RWPE2 (cell line): Measurements from ENCODE around the gene PHEX.

Experiments
- ATAC-seq: fragments of 200-7000 bp; cut with Tn5 transposase; 3 replicates; pipeline ENCODE4 v1.9.1; 2021; ENCODE audit warnings: low read depth
- DNase-seq: peaks from one replicate; pipeline ENCODE4 v3.0.0-alpha.2; 2020; ENCODE audit warnings: low spot score
- H3K27ac ChIP-seq: fragments of 450-650 bp; 2 replicates; pipeline ENCODE4 v1.5.1; 2017; ENCODE audit warnings: mild to moderate bottlenecking; ENCODE audit not compliant: poor library complexity, severe bottlenecking
- H3K27me3 ChIP-seq: fragments of 250-450 bp; sonication (Bioruptor Pico); 2 replicates; pipeline ENCODE4 v1.5.1; 2021; ENCODE audit warnings: mild to moderate bottlenecking, moderate library complexity; ENCODE audit not compliant: insufficient read depth, poor library complexity, severe bottlenecking
- H3K36me3 ChIP-seq: fragments of 250-450 bp; sonication (Bioruptor Pico); 2 replicates; pipeline ENCODE4 v1.5.1; 2020; ENCODE audit warnings: low read depth, mild to moderate bottlenecking, moderate library complexity
- H3K4me1 ChIP-seq: fragments of 250-450 bp; sonication (Bioruptor Pico); 2 replicates; pipeline ENCODE4 v1.5.1; 2021; ENCODE audit warnings: mild to moderate bottlenecking, moderate library complexity; ENCODE audit not compliant: insufficient read depth, poor library complexity, severe bottlenecking
- H3K4me3 ChIP-seq: fragments of 250-450 bp; sonication (Bioruptor Pico); 2 replicates; pipeline ENCODE4 v1.5.1; 2021; ENCODE audit warnings: mild to moderate bottlenecking, moderate library complexity; ENCODE audit not compliant: severe bottlenecking
- H3K9me3 ChIP-seq: fragments of 250-450 bp; sonication (Bioruptor Pico); 2 replicates; pipeline ENCODE4 v1.5.1; 2021; ENCODE audit warnings: mild to moderate bottlenecking, moderate library complexity; ENCODE audit not compliant: severe bottlenecking
- CTCF ChIP-seq: fragments of 450-650 bp; IDR thresholded peaks from one replicate; pipeline ENCODE4 v1.5.1; 2017; ENCODE audit warnings: mild to moderate bottlenecking, moderate library complexity; ENCODE audit not compliant: poor library complexity, severe bottlenecking

Gene PHEX

GRCh38 chrX:22037225-22037624 is 5.1 kb downstream of the PHEX start:
- no peaks in the 10 kb centered on the region for H3K27me3 ChIP-seq
- no peak for TF ChIP-seq CTCF
- H3K4me1 ChIP-seq = no peaks in the 10 kb centered on the region
- H3K4me3 ChIP-seq = no peak overlapping the region
- H3K36me3 ChIP-seq = no peaks in the 10 kb centered on the region
- no peak overlapping the region for H3K27ac ChIP-seq
- DNase-seq (no peak), ATAC-seq (no peak)
- H3K9me3 ChIP-seq = no peaks in the 10 kb centered on the region

- no peak overlapping the region for H3K4me3 ChIP-seq
- H3K4me1 ChIP-seq = no peaks in the 10 kb centered on the region
- ATAC-seq (no peak), DNase-seq (no peak)
- H3K36me3 ChIP-seq = no peaks in the 10 kb centered on the region
- no peaks in the 10 kb centered on the region for H3K27me3 ChIP-seq
- H3K27ac ChIP-seq = no peak overlapping the region
- TF ChIP-seq CTCF = no peak
- H3K9me3 ChIP-seq = no peaks in the 10 kb centered on the region
These were observed 5.9 kb downstream of the PHEX start for GRCh38 chrX:22037911-22038537.

DNA sequence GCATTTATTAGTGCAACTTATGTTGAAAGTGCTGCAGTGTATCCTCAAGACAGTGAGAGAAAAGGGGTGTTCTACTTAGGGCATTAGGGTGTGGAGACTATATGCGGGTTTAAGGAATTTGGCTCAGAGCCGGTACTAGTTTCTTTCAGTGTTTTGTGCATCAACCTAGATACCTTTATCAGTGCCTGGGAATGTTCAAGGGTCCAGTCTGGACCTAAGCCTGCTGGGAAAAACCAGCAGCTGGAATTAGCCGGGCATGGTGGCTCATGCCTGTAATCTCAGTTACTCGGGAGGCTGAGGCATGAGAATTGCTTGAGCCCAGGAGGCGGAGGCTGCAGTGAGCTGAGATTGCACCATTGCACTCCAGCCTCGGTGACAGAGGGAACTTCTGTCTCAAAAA is 7.4 kb downstream of the PHEX start:
- Histone ChIP-seq H3K4me1 (no peaks in the 10 kb centered on the region), H3K27ac (no peak overlapping the region), H3K9me3 (no peaks in the 10 kb centered on the region), H3K4me3 (no peak overlapping the region), H3K36me3 (no peaks in the 10 kb centered on the region), H3K27me3 (no peaks in the 10 kb centered on the region)
- no peak for TF ChIP-seq CTCF
- ATAC-seq (no peak), DNase-seq (no peak)

- Histone ChIP-seq H3K36me3 (no peaks in the 10 kb centered on the region), H3K9me3 (no peaks in the 10 kb centered on the region), H3K4me1 (no peaks in the 10 kb centered on the region), H3K27me3 (no peaks in the 10 kb centered on the region), H3K27ac (no peak overlapping the region), H3K4me3 (no peak overlapping the region)
- no peak for ATAC-seq
- no peak for DNase-seq
- no peak for TF ChIP-seq CTCF
These were observed 8.1 kb downstream of the PHEX start for GRCh38 chrX:22040184-22040583.

DNA sequence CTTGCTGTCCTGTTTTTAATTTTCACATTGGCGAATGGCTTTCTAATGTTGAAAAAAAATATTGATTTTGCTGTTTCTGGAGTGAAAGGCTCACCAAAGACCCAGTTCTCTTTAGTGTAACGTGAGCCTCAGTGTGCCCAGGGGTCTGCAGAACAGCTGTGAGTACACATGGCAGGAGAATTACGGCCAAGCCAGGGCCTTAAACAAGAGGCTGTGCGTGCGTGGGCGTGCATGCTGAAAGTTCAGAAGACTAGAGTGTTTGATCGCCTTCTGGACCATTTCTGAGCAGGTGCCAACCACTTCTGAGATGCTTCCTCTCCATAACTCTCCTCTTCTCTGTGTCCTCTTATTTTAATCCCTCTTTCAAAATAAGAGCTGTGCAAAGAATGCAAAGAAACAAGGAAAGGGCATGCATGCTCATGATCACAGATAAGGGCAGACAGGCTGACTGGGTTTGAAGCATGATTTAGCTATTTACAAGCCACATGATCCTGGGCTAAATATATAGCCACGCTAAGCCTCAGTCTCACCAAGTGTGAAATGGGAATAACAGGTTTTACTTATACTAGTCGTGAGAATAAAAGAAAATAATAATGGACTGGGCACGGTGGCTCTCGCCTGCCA is 9.9 kb downstream of the PHEX start:
- TF ChIP-seq CTCF = no peak
- Histone ChIP-seq H3K36me3 (no peaks in the 10 kb centered on the region), H3K27ac (no peak overlapping the region), H3K27me3 (no peaks in the 10 kb centered on the region), H3K9me3 (no peaks in the 10 kb centered on the region), H3K4me1 (no peaks in the 10 kb centered on the region), H3K4me3 (no peak overlapping the region)
- ATAC-seq (no peak), DNase-seq (no peak)
